ENCODE data around the gene CYFIP2.
"Not testable (repeated sequence)": the region's sequence is repeated elsewhere in the genome, so short reads cannot be mapped to it uniquely, and the experiment has no call there.

The CYFIP2 gene

GRCh38 chr5:157265714-157266285 lies at the start of gene CYFIP2:
CYFIP2 (plus strand) TSS chr5:157266123; CDS start chr5:157285362, 19,239 bp downstream.
- DNase-seq (ENCODE audit: low read depth, low spot score): peak; percentile 52

GRCh38 chr5:157216391-157217142 lies 49.4 kb upstream of the CYFIP2 start:
- no peak for DNase-seq (ENCODE audit: low read depth, low spot score)

GRCh38 chr5:157217289-157218024 lies 48.5 kb upstream of the CYFIP2 start:
- no peak for DNase-seq (ENCODE audit: low read depth, low spot score)

- no peak for DNase-seq (ENCODE audit: low read depth, low spot score)
Measured at GRCh38 chr5:157219491-157220271, 46.2 kb upstream of the CYFIP2 start.

- no peak for DNase-seq (ENCODE audit: low read depth, low spot score)
Measured at GRCh38 chr5:157221959-157222358, 44.0 kb upstream of the CYFIP2 start.

GRCh38 chr5:157222506-157223230 lies 43.3 kb upstream of the CYFIP2 start:
- no peak for DNase-seq (ENCODE audit: low read depth, low spot score)

- DNase-seq (ENCODE audit: low read depth, low spot score): no peak
Measured at GRCh38 chr5:157225469-157226422, 40.2 kb upstream of the CYFIP2 start.

GRCh38 chr5:157230610-157231009 lies 35.3 kb upstream of the CYFIP2 start:
- DNase-seq (ENCODE audit: low read depth, low spot score): no peak

GRCh38 chr5:157232706-157233105 lies 33.2 kb upstream of the CYFIP2 start:
- DNase-seq (ENCODE audit: low read depth, low spot score): no peak

- DNase-seq (ENCODE audit: low read depth, low spot score): no peak
Measured at GRCh38 chr5:157233515-157233914, 32.4 kb upstream of the CYFIP2 start.

- DNase-seq (ENCODE audit: low read depth, low spot score): no peak
Measured at GRCh38 chr5:157236423-157236822, 29.5 kb upstream of the CYFIP2 start.

GRCh38 chr5:157241483-157241882 lies 24.4 kb upstream of the CYFIP2 start:
- no peak for DNase-seq (ENCODE audit: low read depth, low spot score)

GRCh38 chr5:157244704-157245103 lies 21.2 kb upstream of the CYFIP2 start:
- not testable (repeated sequence) for DNase-seq (ENCODE audit: low read depth, low spot score)

- DNase-seq (ENCODE audit: low read depth, low spot score): peak; percentile 45
Measured at GRCh38 chr5:157245476-157245875, 20.4 kb upstream of the CYFIP2 start.

- no peak for DNase-seq (ENCODE audit: low read depth, low spot score)
Measured at GRCh38 chr5:157245886-157246285, 20.0 kb upstream of the CYFIP2 start.

GRCh38 chr5:157247267-157247666 lies 18.7 kb upstream of the CYFIP2 start:
- no peak for DNase-seq (ENCODE audit: low read depth, low spot score)

- DNase-seq (ENCODE audit: low read depth, low spot score): no peak
Measured at GRCh38 chr5:157248821-157249470, 17.0 kb upstream of the CYFIP2 start.

- DNase-seq (ENCODE audit: low read depth, low spot score): no peak
Measured at GRCh38 chr5:157252711-157253465, 13.0 kb upstream of the CYFIP2 start.

- peak; percentile 51 for DNase-seq (ENCODE audit: low read depth, low spot score)
Measured at GRCh38 chr5:157253547-157253946, 12.4 kb upstream of the CYFIP2 start.

All from ELF-1 (cell line).